GM21737 (cell line): Measurements from ENCODE around the gene YES1.
"Not testable (repeated sequence)": the region's sequence is repeated elsewhere in the genome, so short reads cannot be mapped to it uniquely, and the experiment has no call there.

Source experiments
- ATAC-seq: cut with Tn5 transposase; IDR thresholded peaks from one replicate; pipeline ENCODE4 v1.9.1; 2021; ENCODE audit warnings: mild to moderate bottlenecking, moderate library complexity; ENCODE audit not compliant: unreplicated experiment

The YES1 gene

GRCh38 chr18:730692-731091, 81.3 kb downstream of the YES1 start:
- no peak for ATAC-seq

- not testable (repeated sequence) for ATAC-seq
Observed at GRCh38 chr18:730120-730519, 81.9 kb downstream of the YES1 start.

GRCh38 chr18:725646-726045, 86.4 kb downstream of the YES1 start:
- ATAC-seq = no peak

GRCh38 chr18:723541-724080, 88.4 kb downstream of the YES1 start:
- ATAC-seq = no peak

GRCh38 chr18:717003-717402, 95.0 kb downstream of the YES1 start:
- ATAC-seq = no peak

- no peak for ATAC-seq
Observed at GRCh38 chr18:715626-716025, 96.4 kb downstream of the YES1 start.

- ATAC-seq = no peak
Observed at GRCh38 chr18:713135-713490, 98.9 kb downstream of the YES1 start.

GRCh38 chr18:712401-713134, 99.5 kb downstream of the YES1 start, which contains the start of gene ENOSF1:
TSS of gene ENOSF1 (minus strand) at chr18:712630. CDS start at chr18:712587, 43 bp downstream.
- peak; percentile 84 for ATAC-seq

- ATAC-seq = peak; percentile 56
Observed at GRCh38 chr18:711657-712400, 100.2 kb downstream of the YES1 start.

- ATAC-seq = peak; percentile 6
Observed at GRCh38 chr18:711310-711656, 100.8 kb downstream of the YES1 start.

GRCh38 chr18:710418-711300, 101.4 kb downstream of the YES1 start:
- ATAC-seq = no peak

GRCh38 chr18:709771-710170, 102.3 kb downstream of the YES1 start:
- ATAC-seq = no peak

- ATAC-seq = no peak
Observed at GRCh38 chr18:708096-708495, 103.9 kb downstream of the YES1 start.

GRCh38 chr18:706405-706804, 105.6 kb downstream of the YES1 start:
- ATAC-seq = no peak

- no peak for ATAC-seq
Observed at GRCh38 chr18:703213-703967, 108.7 kb downstream of the YES1 start.

- no peak for ATAC-seq
Observed at GRCh38 chr18:697800-698199, 114.2 kb downstream of the YES1 start.

GRCh38 chr18:697012-697411, 115.0 kb downstream of the YES1 start:
- no peak for ATAC-seq

GRCh38 chr18:693466-694187, 118.4 kb downstream of the YES1 start:
- no peak for ATAC-seq

- ATAC-seq = no peak
Observed at GRCh38 chr18:692824-693223, 119.2 kb downstream of the YES1 start.

- no peak for ATAC-seq
Observed at GRCh38 chr18:688323-688722, 123.7 kb downstream of the YES1 start.
